HCT116 (cell line): ENCODE measurements around the gene STAT4. TPM values are rescaled to one million over a fixed set of nuclear protein-coding genes. Genes with fewer than 3 reads are reported as not detected.

Source experiments
- ATAC-seq: fragments of 200-7000 bp; cut with Tn5 transposase; 2 replicates; pipeline ENCODE4 v1.9.1; 2020; ENCODE audit warnings: mild to moderate bottlenecking, moderate library complexity
- BruUV-seq: library from RNA; stranded (reverse); fragments of 400-500 nt; replicated peaks from 2 replicates; lab custom pipeline; 2021; lab: Mats Ljungman, UMichigan
- CTCF ChIA-PET: fragments of 300-600 bp; sonication (Branson Sonifier 250); formaldehyde crosslinking; loops from one replicate; lab custom pipeline; 2021; ENCODE audit warnings: antibody characterized with exemption; lab: Charles Lee
- POLR2A ChIA-PET: fragments of 300-600, 350-600 bp; sonication (Branson Sonifier 250); formaldehyde crosslinking; loops from one replicate; lab custom pipeline; 2021; ENCODE audit warnings: antibody characterized with exemption; lab: Charles Lee
- RAD21 ChIA-PET, 2 experiments: fragments of 300-600 bp; sonication (Branson Sonifier 250); formaldehyde crosslinking; loops; one replicate each; lab custom pipeline; 2023; ENCODE audit warnings: low total read pairs in 2 of 2; ENCODE audit not compliant: uncharacterized antibody in 2 of 2, unreplicated experiment in 2 of 2, low non-redundant PET in 1 of 2; lab: Charles Lee
- DNase-seq: peaks from one replicate; pipeline ENCODE4 v3.0.0-alpha.2; 2010; ENCODE audit warnings: low read depth, low spot score
- H2AFZ ChIP-seq: fragments of 200-600 bp; shearing (Covaris generic), sonication (generic); 2 replicates; pipeline ENCODE4 v1.6.1; 2017; ENCODE audit warnings: low read depth, mixed run types, mixed read lengths, antibody characterized with exemption, low read length; ENCODE audit not compliant: poor library complexity, severe bottlenecking
- H3K27ac ChIP-seq: 2 replicates; pipeline ENCODE4 v1.5.1; 2012; ENCODE audit warnings: low read depth, low read length
- H3K27me3 ChIP-seq: fragments of 200-600 bp; sonication (generic); 2 replicates; pipeline ENCODE4 v1.6.1; 2016; ENCODE audit warnings: mixed run types, low read length, mixed read lengths; ENCODE audit not compliant: insufficient read depth
- H3K36me3 ChIP-seq, 2 experiments: fragments of 200-500 bp in 1 of 2; fragments of 200-600 bp in 1 of 2; sonication (Bioruptor generic) in 1 of 2; sonication (generic) in 1 of 2; 2 replicates each; pipeline versions ENCODE4 v1.5.1 to v1.6.1; 2014 to 2016; ENCODE audit warnings: low read length in 2 of 2, inconsistent platforms in 1 of 2, mixed read lengths in 1 of 2, mixed run types in 1 of 2; ENCODE audit not compliant: insufficient read depth in 2 of 2, control insufficient read depth in 1 of 2
- H3K4me1 ChIP-seq, 2 experiments: fragments of 200-600 bp in 1 of 2; sonication (generic) in 1 of 2; 2 replicates each; pipeline versions ENCODE4 v1.5.1 to v1.6.1; 2012 to 2017; ENCODE audit warnings: low read length in 2 of 2, inconsistent platforms in 1 of 2, mild to moderate bottlenecking in 1 of 2, mixed read lengths in 1 of 2, mixed run types in 1 of 2, moderate library complexity in 1 of 2; ENCODE audit not compliant: insufficient read depth in 2 of 2, control insufficient read depth in 1 of 2
- H3K4me2 ChIP-seq: fragments of 200-600 bp; sonication (generic); 2 replicates; pipeline ENCODE4 v1.6.1; 2017; ENCODE audit warnings: mixed run types, low read length, mixed read lengths
- H3K4me3 ChIP-seq, 2 experiments: fragments of 200-600 bp in 1 of 2; sonication (generic) in 1 of 2; replicated peaks in 1 of 2; 2 replicates each; pipeline ENCODE4 v1.5.1; 2011 to 2016; ENCODE audit warnings: low read length in 2 of 2, control low read depth in 1 of 2, low read depth in 1 of 2, mild to moderate bottlenecking in 1 of 2, mixed read lengths in 1 of 2, mixed run types in 1 of 2
- H3K79me2 ChIP-seq: fragments of 200-600 bp; sonication (generic); 2 replicates; pipeline ENCODE4 v1.6.1; 2017; ENCODE audit warnings: mild to moderate bottlenecking, mixed run types, low read length, moderate library complexity, mixed read lengths; ENCODE audit not compliant: insufficient read depth
- H3K9ac ChIP-seq: fragments of 200-600 bp; sonication (generic); 2 replicates; pipeline ENCODE4 v1.6.1; 2016; ENCODE audit warnings: low read length, mixed read lengths
- H3K9me2 ChIP-seq: fragments of 200-600 bp; sonication (generic), shearing (Covaris generic); 2 replicates; pipeline ENCODE4 v1.6.1; 2017; ENCODE audit warnings: mixed run types, mild to moderate bottlenecking, moderate library complexity; ENCODE audit not compliant: insufficient read depth
- H3K9me3 ChIP-seq, 2 experiments: fragments of 200-500 bp in 1 of 2; fragments of 200-600 bp in 1 of 2; sonication (Bioruptor generic) in 1 of 2; sonication (generic) in 1 of 2; 2 replicates each; pipeline ENCODE4 v1.6.1; 2014 to 2017; ENCODE audit warnings: low read length in 2 of 2, mixed read lengths in 2 of 2, inconsistent platforms in 1 of 2, low read depth in 1 of 2, mild to moderate bottlenecking in 1 of 2, mixed run types in 1 of 2, moderate library complexity in 1 of 2; ENCODE audit not compliant: control insufficient read depth in 1 of 2, insufficient read depth in 1 of 2
- H4K20me1 ChIP-seq: fragments of 200-600 bp; sonication (generic), shearing (Covaris generic); 2 replicates; pipeline ENCODE4 v1.6.1; 2017; ENCODE audit warnings: mixed run types, mild to moderate bottlenecking, moderate library complexity; ENCODE audit not compliant: insufficient read depth
- CBX3 ChIP-seq: IDR thresholded peaks from 2 replicates; pipeline ENCODE4 v1.6.1; 2012; ENCODE audit warnings: low read depth
- ELF1 ChIP-seq: IDR thresholded peaks from 2 replicates; pipeline ENCODE4 v1.6.1; 2012; ENCODE audit warnings: low read depth, borderline replicate concordance
- EZH2 ChIP-seq: fragments of 200-600 bp; sonication (generic); IDR thresholded peaks from 2 replicates; pipeline ENCODE4 v1.6.1; 2017; ENCODE audit warnings: antibody characterized with exemption, mixed run types
- EZH2phosphoT487 ChIP-seq: fragments of 200-600 bp; IDR thresholded peaks from 2 replicates; pipeline ENCODE4 v1.6.1; 2018; ENCODE audit warnings: antibody characterized with exemption, borderline replicate concordance
- POLR2A ChIP-seq: IDR thresholded peaks from 2 replicates; pipeline ENCODE4 v1.7.0; 2011; ENCODE audit warnings: borderline replicate concordance; ENCODE audit not compliant: insufficient read depth, insufficient read length; ENCODE audit errors: extremely low read depth
- POLR2AphosphoS5 ChIP-seq: IDR thresholded peaks from 2 replicates; pipeline ENCODE4 v1.6.1; 2011; ENCODE audit warnings: mild to moderate bottlenecking, low read depth, low read length, moderate library complexity
- REST ChIP-seq: IDR thresholded peaks from 2 replicates; pipeline ENCODE4 v1.6.1; 2012; ENCODE audit warnings: low read depth
- SIN3A ChIP-seq: IDR thresholded peaks from 2 replicates; pipeline ENCODE4 v1.6.1; 2012; ENCODE audit warnings: low read depth
- SP1 ChIP-seq: IDR thresholded peaks from 2 replicates; pipeline ENCODE4 v1.6.1; 2012; ENCODE audit warnings: low read depth
- YY1 ChIP-seq: IDR thresholded peaks from 2 replicates; pipeline ENCODE4 v1.6.1; 2011; ENCODE audit warnings: low read length, low read depth, moderate library complexity, mild to moderate bottlenecking; ENCODE audit not compliant: insufficient replicate concordance; ENCODE audit errors: extremely low read depth
- ZFX ChIP-seq: fragments of 450-650 bp; IDR thresholded peaks from 2 replicates; pipeline ENCODE4 v1.6.1; 2017
- intact Hi-C: fragments of 100-400 bp; cut with micrococcal nuclease; formaldehyde crosslinking; loops from 2 replicates; pipeline ENCODE4 v1.10.0; 2022
- total RNA-seq: library from RNA; stranded (reverse); gene quantifications from one replicate; pipeline ENCODE4 v1.2.1, GENCODE V29; 2021; ENCODE audit not compliant: unreplicated experiment
- TF ChIP-seq, protein P1 (sequence below): IDR thresholded peaks from 2 replicates; pipeline ENCODE4 v1.6.1; 2012

Gene STAT4
- total RNA-seq, 1 experiment from 2014 or later = 2.0 TPM

DNA sequence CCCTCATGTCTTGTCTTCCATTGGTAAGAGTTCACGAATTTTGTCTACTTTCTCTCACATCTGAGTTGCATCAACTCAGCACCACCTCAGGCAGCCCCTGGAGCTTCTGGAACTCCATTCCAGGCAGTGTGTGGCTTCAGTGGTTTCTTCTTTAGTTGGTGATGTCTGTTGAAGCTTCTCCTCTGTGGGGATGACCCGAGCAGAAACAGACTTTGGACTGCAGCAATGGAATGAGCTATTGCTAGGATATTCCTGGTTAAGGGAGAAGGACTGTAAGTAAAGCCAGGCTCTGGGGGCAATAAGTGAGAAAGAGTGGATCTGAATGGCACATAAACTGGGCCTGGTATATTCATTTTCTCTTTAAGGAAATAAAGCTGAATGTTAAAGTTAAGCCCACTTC is 32.3 kb upstream of the STAT4 start:
- no peak overlapping the region for H3K4me3 ChIP-seq
- H3K9ac ChIP-seq = no peak overlapping the region
- no peak for ATAC-seq
- H3K36me3 ChIP-seq = no peaks in the 10 kb centered on the region
- TF ChIP-seq ZFX = no peak
- TF ChIP-seq EZH2 = no peak
- no peak for TF ChIP-seq CBX3
- TF ChIP-seq SP1 = no peak
- TF ChIP-seq POLR2A = no peak
- no peak for TF ChIP-seq REST
- TF ChIP-seq ELF1 = no peak
- no peak for TF ChIP-seq EZH2phosphoT487
- no peak for TF ChIP-seq POLR2AphosphoS5
- TF ChIP-seq, protein P1, sequence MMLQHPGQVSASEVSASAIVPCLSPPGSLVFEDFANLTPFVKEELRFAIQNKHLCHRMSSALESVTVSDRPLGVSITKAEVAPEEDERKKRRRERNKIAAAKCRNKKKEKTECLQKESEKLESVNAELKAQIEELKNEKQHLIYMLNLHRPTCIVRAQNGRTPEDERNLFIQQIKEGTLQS = no peak
- no peak for TF ChIP-seq SIN3A
- no peak for TF ChIP-seq YY1
- ChIA-PET RAD21 (no interaction called here), POLR2A (no interaction called here), CTCF (no interaction called here)
- no peaks in the 10 kb centered on the region for H4K20me1 ChIP-seq
- H3K9me2 ChIP-seq = no peaks in the 10 kb centered on the region
- intact Hi-C loops = no loop called here
- peaks cover 0 to 7% of the 10 kb centered on the region in 2 experiments; a peak in 2 of 4 replicates for H3K4me1 ChIP-seq
- no peaks in the 10 kb centered on the region for H3K79me2 ChIP-seq
- no peaks in the 10 kb centered on the region for H3K27me3 ChIP-seq
- DNase-seq = no peak
- BruUV-seq = no TSS peak
- H2AFZ ChIP-seq = no peak overlapping the region
- no peaks in the 10 kb centered on the region for H3K9me3 ChIP-seq
- H3K27ac ChIP-seq = no peak overlapping the region
- no peak overlapping the region for H3K4me2 ChIP-seq
